ENCODE data around the gene DPP3.

- no peak for TF ChIP-seq CTCF (conservative IDR thresholded peaks at IDR 0.05; ENCODE audit: low read depth, low read length)
- no peak for TF ChIP-seq EZH2 (IDR thresholded peaks at IDR 0.05; ENCODE audit: low read length, unreplicated experiment)
These were observed 14.7 kb downstream of the DPP3 start for GRCh38 chr11:66494935-66495334.

All from PC-3 (cell line).